ENCODE measurements around the gene HCAR1. TPM values are rescaled to one million over a fixed set of nuclear protein-coding genes. Genes with fewer than 3 reads are reported as not detected.

Gene HCAR1
- polyA plus RNA-seq, 12 donors: 0.04 to 0.82 (median 0.15) TPM; not detected in 2

Other genes starting within 250 kb of the HCAR1 start
- 10 to 100 TPM in 11 of 12 donors, not detected in 1; 20.8 to 39.3 (median 28.8) TPM for gene ZCCHC8, start 229.9 kb downstream of the HCAR1 start, polyA plus RNA-seq (ENCODE audit: insufficient read length in 12 of 12)
- gene RSRC2, start 203.9 kb downstream of the HCAR1 start, polyA plus RNA-seq (ENCODE audit: insufficient read length in 12 of 12): 100 to 1,000 TPM in 10 of 12 donors, 10 to 100 TPM in 1, not detected in 1; 87.0 to 216 (median 122) TPM
- 10 to 100 TPM in 11 of 12 donors, not detected in 1; 11.9 to 58.7 (median 22.7) TPM for gene KNTC1, start 203.6 kb downstream of the HCAR1 start, polyA plus RNA-seq (ENCODE audit: insufficient read length in 12 of 12)
- 1 to 10 TPM in 3 of 12 donors, under 1 TPM in 6, not detected in 3; 0.08 to 6.9 (median 0.18) TPM for gene HCAR2, start 27.5 kb downstream of the HCAR1 start, polyA plus RNA-seq (ENCODE audit: insufficient read length in 12 of 12)
- gene HCAR3, start 14.0 kb downstream of the HCAR1 start, polyA plus RNA-seq (ENCODE audit: insufficient read length in 12 of 12): 1 to 10 TPM in 1 of 12 donors, under 1 TPM in 4, not detected in 7; 0.13 to 4.2 (median 0.59) TPM
- gene DENR, start 22.0 kb upstream of the HCAR1 start, polyA plus RNA-seq (ENCODE audit: insufficient read length in 12 of 12): 10 to 100 TPM in 11 of 12 donors, not detected in 1; 54.0 to 78.8 (median 70.0) TPM
- gene CCDC62, start 43.7 kb upstream of the HCAR1 start, polyA plus RNA-seq (ENCODE audit: insufficient read length in 12 of 12): 1 to 10 TPM in 4 of 12 donors, under 1 TPM in 6, not detected in 2; 0.53 to 1.3 (median 0.80) TPM
- 10 to 100 TPM in 2 of 12 donors, 1 to 10 TPM in 9, not detected in 1; 5.2 to 30.0 (median 6.6) TPM for gene HIP1R, start 104.6 kb upstream of the HCAR1 start, polyA plus RNA-seq (ENCODE audit: insufficient read length in 12 of 12)
- gene VPS37B, start 165.3 kb upstream of the HCAR1 start, polyA plus RNA-seq (ENCODE audit: insufficient read length in 12 of 12): 10 to 100 TPM in 11 of 12 donors, not detected in 1; 19.7 to 69.1 (median 22.3) TPM
- 1 to 10 TPM in 10 of 12 donors, not detected in 2; 2.4 to 5.3 (median 3.2) TPM for gene ABCB9, start 235.6 kb upstream of the HCAR1 start, polyA plus RNA-seq (ENCODE audit: insufficient read length in 12 of 12)
- gene OGFOD2, start 244.4 kb upstream of the HCAR1 start, polyA plus RNA-seq (ENCODE audit: insufficient read length in 12 of 12): 10 to 100 TPM in 2 of 12 donors, 1 to 10 TPM in 8, not detected in 2; 7.0 to 12.2 (median 8.6) TPM
- gene ARL6IP4, start 249.8 kb upstream of the HCAR1 start, polyA plus RNA-seq (ENCODE audit: insufficient read length in 12 of 12): 100 to 1,000 TPM in 11 of 12 donors, not detected in 1; 111 to 263 (median 139) TPM